GM19351 (cell line): Measurements from ENCODE around the gene SYNPO2.
A peak's percentile ranks its signal among the peaks of the same experiment; 100 is the strongest.

Experiments used
- ATAC-seq: cut with Tn5 transposase; IDR thresholded peaks from one replicate; pipeline ENCODE4 v1.9.1; 2021; ENCODE audit warnings: mild to moderate bottlenecking, moderate library complexity; ENCODE audit not compliant: unreplicated experiment

SYNPO2 gene

GRCh38 chr4:118923891-118924290 lies 35.2 kb downstream of the SYNPO2 start:
- ATAC-seq: no peak

GRCh38 chr4:118927974-118928373 lies 39.3 kb downstream of the SYNPO2 start:
- ATAC-seq: no peak

GRCh38 chr4:118930255-118930654 lies 41.6 kb downstream of the SYNPO2 start:
- no peak for ATAC-seq

GRCh38 chr4:118931786-118932185 lies 43.1 kb downstream of the SYNPO2 start:
- no peak for ATAC-seq

GRCh38 chr4:118935819-118936218 lies 47.2 kb downstream of the SYNPO2 start:
- no peak for ATAC-seq

- ATAC-seq: no peak
Measured at GRCh38 chr4:118936406-118936805, 47.8 kb downstream of the SYNPO2 start.

- no peak for ATAC-seq
Measured at GRCh38 chr4:118939169-118939783, 50.6 kb downstream of the SYNPO2 start.

- no peak for ATAC-seq
Measured at GRCh38 chr4:118941149-118941548, 52.5 kb downstream of the SYNPO2 start.

GRCh38 chr4:118941799-118942198 lies 53.1 kb downstream of the SYNPO2 start:
- no peak for ATAC-seq

- no peak for ATAC-seq
Measured at GRCh38 chr4:118942465-118942864, 53.8 kb downstream of the SYNPO2 start.

GRCh38 chr4:118947095-118947494 lies 58.4 kb downstream of the SYNPO2 start:
- no peak for ATAC-seq

GRCh38 chr4:118948545-118949144 lies 60.0 kb downstream of the SYNPO2 start:
- no peak for ATAC-seq

GRCh38 chr4:118950224-118950623 lies 61.6 kb downstream of the SYNPO2 start:
- no peak for ATAC-seq

- no peak for ATAC-seq
Measured at GRCh38 chr4:118950929-118951570, 62.4 kb downstream of the SYNPO2 start.

GRCh38 chr4:118953276-118953675 lies 64.6 kb downstream of the SYNPO2 start:
- ATAC-seq: no peak

- ATAC-seq: no peak
Measured at GRCh38 chr4:118954246-118954645, 65.6 kb downstream of the SYNPO2 start.

- ATAC-seq: no peak
Measured at GRCh38 chr4:118955515-118955914, 66.9 kb downstream of the SYNPO2 start.

- ATAC-seq: no peak
Measured at GRCh38 chr4:118957722-118958445, 69.2 kb downstream of the SYNPO2 start.

- ATAC-seq: no peak
Measured at GRCh38 chr4:118962540-118962939, 73.9 kb downstream of the SYNPO2 start.

- ATAC-seq: no peak
Measured at GRCh38 chr4:118964891-118965411, 76.3 kb downstream of the SYNPO2 start.

GRCh38 chr4:118967393-118967792 lies 78.7 kb downstream of the SYNPO2 start:
- ATAC-seq: peak; percentile 26
